Type B pancreatic cell (in vitro differentiated cells): Measurements from ENCODE around the gene RESP18. TPM values are rescaled to one million over a fixed set of nuclear protein-coding genes. Genes with fewer than 3 reads are reported as not detected.

Experiments
- DNase-seq: peaks from one replicate; pipeline ENCODE4 v3.0.0; 2021; ENCODE audit warnings: mixed read lengths; ENCODE audit not compliant: unreplicated experiment; ENCODE audit errors: extremely low spot score
- H3K27ac Mint-ChIP-seq: 2 replicates; pipeline ENCODE4 v1.8.0; 2021; ENCODE audit warnings: mild to moderate bottlenecking, mixed read lengths
- H3K27me3 Mint-ChIP-seq: 2 replicates; pipeline ENCODE4 v1.8.0; 2021; ENCODE audit warnings: mixed read lengths
- H3K36me3 Mint-ChIP-seq: 2 replicates; pipeline ENCODE4 v1.8.0; 2021; ENCODE audit warnings: mixed read lengths
- H3K4me1 Mint-ChIP-seq: one replicate; pipeline ENCODE4 v1.8.0; 2021; ENCODE audit warnings: mixed read lengths; ENCODE audit not compliant: unreplicated experiment
- H3K4me3 Mint-ChIP-seq: 2 replicates; pipeline ENCODE4 v1.8.0; 2021; ENCODE audit warnings: mild to moderate bottlenecking, mixed read lengths
- H3K9me3 Mint-ChIP-seq: 2 replicates; pipeline ENCODE4 v1.8.0; 2021; ENCODE audit warnings: mixed read lengths
- total RNA-seq: library from RNA; stranded (reverse); gene quantifications from 2 replicates; pipeline ENCODE4 v1.2.1, GENCODE V29; 2021; ENCODE audit warnings: low replicate concordance
- TF ChIP-seq, protein P1 (sequence below): fragments of 200-600 bp; sonication (generic); conservative IDR thresholded peaks from 2 replicates; pipeline ENCODE4 v1.5.0; 2021; ENCODE audit warnings: antibody characterized with exemption, mild to moderate bottlenecking

Gene RESP18
- total RNA-seq, 1 donor from 2014 or later: not detected

DNA sequence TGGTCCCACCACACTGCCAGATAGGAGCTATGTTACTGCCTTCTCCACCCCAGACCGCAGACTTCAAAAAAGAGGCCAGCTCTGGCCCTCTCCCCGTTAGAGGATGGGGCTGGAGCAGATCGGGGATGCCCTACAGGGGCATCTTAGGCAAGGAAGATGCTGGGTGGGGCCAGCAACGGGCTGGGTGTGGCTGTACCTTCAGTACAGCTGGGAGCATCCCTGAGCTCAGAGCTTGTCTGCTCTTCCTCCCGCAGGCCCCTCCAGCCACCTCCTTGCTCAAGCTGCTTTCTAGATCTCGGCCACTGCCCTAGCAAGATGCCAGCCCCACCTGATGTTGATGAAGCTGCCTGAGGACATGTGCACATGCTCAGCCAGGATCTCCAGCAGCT, 33.2 kb downstream of the RESP18 start:
- DNase-seq: no peak
- no peaks in the 10 kb centered on the region for H3K36me3 Mint-ChIP-seq
- H3K4me3 Mint-ChIP-seq: no peak overlapping the region
- no peaks in the 10 kb centered on the region for H3K4me1 Mint-ChIP-seq
- TF ChIP-seq, protein P1, sequence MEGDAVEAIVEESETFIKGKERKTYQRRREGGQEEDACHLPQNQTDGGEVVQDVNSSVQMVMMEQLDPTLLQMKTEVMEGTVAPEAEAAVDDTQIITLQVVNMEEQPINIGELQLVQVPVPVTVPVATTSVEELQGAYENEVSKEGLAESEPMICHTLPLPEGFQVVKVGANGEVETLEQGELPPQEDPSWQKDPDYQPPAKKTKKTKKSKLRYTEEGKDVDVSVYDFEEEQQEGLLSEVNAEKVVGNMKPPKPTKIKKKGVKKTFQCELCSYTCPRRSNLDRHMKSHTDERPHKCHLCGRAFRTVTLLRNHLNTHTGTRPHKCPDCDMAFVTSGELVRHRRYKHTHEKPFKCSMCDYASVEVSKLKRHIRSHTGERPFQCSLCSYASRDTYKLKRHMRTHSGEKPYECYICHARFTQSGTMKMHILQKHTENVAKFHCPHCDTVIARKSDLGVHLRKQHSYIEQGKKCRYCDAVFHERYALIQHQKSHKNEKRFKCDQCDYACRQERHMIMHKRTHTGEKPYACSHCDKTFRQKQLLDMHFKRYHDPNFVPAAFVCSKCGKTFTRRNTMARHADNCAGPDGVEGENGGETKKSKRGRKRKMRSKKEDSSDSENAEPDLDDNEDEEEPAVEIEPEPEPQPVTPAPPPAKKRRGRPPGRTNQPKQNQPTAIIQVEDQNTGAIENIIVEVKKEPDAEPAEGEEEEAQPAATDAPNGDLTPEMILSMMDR: no peak
- peaks cover 77% of the 10 kb centered on the region for H3K27me3 Mint-ChIP-seq
- no peak overlapping the region for H3K27ac Mint-ChIP-seq
- H3K9me3 Mint-ChIP-seq: no peaks in the 10 kb centered on the region

DNA sequence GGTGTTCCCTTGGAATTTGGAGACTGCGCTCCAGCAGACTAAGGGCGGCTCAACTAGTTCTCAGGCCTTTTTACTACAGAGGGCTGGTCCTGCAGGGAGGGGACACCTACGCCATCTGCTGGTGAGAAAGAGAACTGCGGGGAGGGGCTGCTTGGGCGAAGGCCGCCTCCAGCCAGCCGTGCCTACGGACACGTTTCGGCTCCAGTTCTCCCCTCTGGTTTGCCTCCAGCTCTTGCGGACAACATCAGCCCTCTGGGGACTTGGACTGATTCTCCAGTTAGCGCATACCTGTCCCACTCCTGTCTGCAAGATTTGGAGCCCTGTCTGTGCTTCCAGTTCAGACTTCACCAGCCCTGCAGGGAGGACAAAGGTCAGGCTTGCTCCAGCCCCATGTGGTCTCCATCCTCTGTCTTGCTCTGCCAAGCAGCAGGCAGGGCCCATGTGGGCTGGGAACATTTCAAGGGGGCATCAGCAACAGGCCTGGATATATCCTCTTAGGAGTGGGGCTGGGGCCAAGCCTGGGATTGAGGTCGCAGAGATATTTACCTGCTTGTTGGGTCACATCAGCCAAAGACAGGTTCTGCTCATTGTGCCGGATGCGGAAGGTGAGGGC, 33.7 kb downstream of the RESP18 start:
- H3K27me3 Mint-ChIP-seq: peaks cover 73% of the 10 kb centered on the region
- H3K27ac Mint-ChIP-seq: no peak overlapping the region
- H3K4me1 Mint-ChIP-seq: no peaks in the 10 kb centered on the region
- no peaks in the 10 kb centered on the region for H3K9me3 Mint-ChIP-seq
- TF ChIP-seq, protein P1: peak; percentile 89
- no peak overlapping the region for H3K4me3 Mint-ChIP-seq
- peak; percentile 92 for DNase-seq
- no peaks in the 10 kb centered on the region for H3K36me3 Mint-ChIP-seq

DNA sequence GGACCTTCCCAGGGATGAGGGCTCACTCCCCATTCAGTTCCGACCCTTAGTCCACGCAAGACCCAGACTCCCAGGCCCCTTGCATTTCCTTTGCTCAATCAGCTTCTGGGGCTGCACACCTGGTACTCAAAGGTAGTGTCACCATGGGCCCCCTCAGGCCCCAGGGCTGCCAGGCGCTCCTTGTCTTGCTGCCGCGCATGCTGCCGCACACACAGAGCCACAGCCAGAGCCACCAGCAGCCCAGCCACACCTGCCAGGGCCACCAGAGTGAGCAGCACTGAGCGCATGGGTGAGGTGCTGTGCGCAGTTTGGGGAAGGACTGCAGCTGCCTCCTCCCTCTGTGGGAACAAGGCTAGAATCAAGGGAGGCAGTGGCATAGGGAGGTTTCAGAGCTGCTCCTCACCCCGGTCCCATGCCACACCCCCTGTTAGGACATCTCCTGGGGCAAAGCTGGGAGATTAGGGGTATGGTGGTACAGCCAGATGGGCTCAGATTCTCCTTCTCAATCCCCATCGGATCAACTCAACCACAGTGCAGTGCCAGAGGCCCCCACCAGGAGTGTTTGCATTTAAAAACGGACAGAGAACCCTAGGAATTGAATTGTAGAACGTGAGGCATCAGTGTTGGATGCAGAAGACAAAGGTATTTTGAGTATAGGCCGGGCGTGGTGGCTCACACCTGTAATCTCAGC, 34.6 kb downstream of the RESP18 start:
- Mint-ChIP-seq H3K4me3 (no peak overlapping the region), H3K27ac (no peak overlapping the region), H3K36me3 (no peaks in the 10 kb centered on the region), H3K27me3 (peaks cover 70% of the 10 kb centered on the region), H3K4me1 (no peaks in the 10 kb centered on the region), H3K9me3 (no peaks in the 10 kb centered on the region)
- TF ChIP-seq, protein P1: no peak
- peak; percentile 53 for DNase-seq

DNA sequence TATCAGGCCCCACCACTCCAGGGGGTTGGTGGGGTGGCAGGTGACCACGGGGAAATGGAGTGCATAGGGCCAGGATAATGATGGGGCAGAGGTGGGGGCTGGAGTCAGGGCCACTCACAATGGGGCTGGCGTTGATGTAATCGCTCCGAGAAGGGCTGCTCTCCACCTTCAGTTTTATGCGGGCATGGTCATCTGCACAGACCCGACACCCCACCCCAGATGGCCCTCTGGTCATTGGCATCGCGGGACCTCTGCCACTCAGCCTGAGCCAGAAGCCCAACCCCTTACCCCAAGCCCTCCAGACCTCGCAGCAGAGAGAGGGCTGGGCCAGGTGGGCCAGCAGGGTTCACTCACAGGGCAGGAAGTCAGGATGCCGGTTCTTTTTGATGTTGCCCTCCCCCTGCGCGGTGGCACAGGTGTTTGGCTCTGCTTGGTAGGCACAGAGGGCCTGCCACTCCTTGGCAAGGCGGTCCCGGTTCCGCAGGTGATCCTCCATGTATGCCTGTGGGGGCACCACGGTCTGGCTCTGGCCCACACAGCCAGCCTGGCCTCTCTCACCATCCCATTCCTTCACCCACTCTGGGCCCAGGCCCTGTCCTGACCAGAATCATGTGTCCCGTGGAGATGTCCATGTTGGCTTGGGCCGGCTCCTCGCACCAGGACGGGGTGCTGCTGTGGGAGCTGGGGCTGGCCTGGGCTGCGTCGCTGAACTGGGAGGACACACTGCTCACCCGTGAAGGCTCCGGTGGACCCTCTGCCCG, 35.7 kb downstream of the RESP18 start:
- TF ChIP-seq, protein P1: no peak
- Mint-ChIP-seq H3K4me1 (no peaks in the 10 kb centered on the region), H3K9me3 (no peaks in the 10 kb centered on the region), H3K36me3 (no peaks in the 10 kb centered on the region), H3K4me3 (no peak overlapping the region), H3K27me3 (peaks cover 64% of the 10 kb centered on the region), H3K27ac (no peak overlapping the region)
- no peak for DNase-seq

DNA sequence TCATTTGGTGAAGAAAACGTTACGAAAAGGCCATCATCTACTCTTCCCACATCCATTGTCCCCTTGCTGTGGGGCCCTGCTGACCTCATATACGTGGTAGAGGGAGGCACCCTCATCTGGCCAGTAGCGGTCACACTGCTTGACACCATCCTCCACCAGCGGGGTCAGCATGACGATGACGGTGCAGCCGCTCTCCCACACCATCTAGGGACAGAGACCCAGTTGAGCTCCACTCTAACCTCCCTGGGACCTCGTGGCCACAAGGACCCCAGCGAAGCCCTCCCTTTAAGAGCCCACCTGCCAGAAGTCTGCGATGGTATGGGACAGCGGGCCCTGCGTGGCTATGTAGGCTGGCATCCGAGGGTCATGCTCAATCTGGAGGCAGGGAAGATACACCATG, 36.4 kb downstream of the RESP18 start:
- DNase-seq: no peak
- Mint-ChIP-seq H3K9me3 (no peaks in the 10 kb centered on the region), H3K4me3 (no peak overlapping the region), H3K27ac (no peak overlapping the region), H3K36me3 (no peaks in the 10 kb centered on the region), H3K27me3 (peaks cover 60% of the 10 kb centered on the region), H3K4me1 (no peaks in the 10 kb centered on the region)
- TF ChIP-seq, protein P1: no peak
